ENCODE data around the gene AHI1. TPM values are rescaled to one million over a fixed set of nuclear protein-coding genes. Genes with fewer than 3 reads are reported as not detected.
"Not testable (repeated sequence)": the region's sequence is repeated elsewhere in the genome, so short reads cannot be mapped to it uniquely, and the experiment has no call there.

AHI1 gene
- total RNA-seq, 1 experiment from 2014 or later = 11.3 TPM

GRCh38 chr6:135493218-135493961 is 4.2 kb downstream of the AHI1 start:
- ChIA-PET CTCF (no interaction called here), POLR2A (no interaction called here)
- DNase-seq = no peak
- no peaks in the 10 kb centered on the region for H3K27me3 Mint-ChIP-seq (ENCODE audit: insufficient read depth, unreplicated experiment)
- intact Hi-C loops (cut with micrococcal nuclease; ENCODE audit: unreplicated experiment) = no loop called here
- Histone ChIP-seq H3K4me3 (ENCODE audit: low read depth, low read length) (no peak overlapping the region), H3K27me3 (replicated peaks; ENCODE audit: control insufficient read depth, insufficient read depth, low read length) (no peaks in the 10 kb centered on the region), H3K4me1 (0 out of 2 replicates have a peak, but pooled peaks cover 4% of the 10 kb centered on the region), H3K36me3 (ENCODE audit: control insufficient read depth, insufficient read depth, low read length) (no peaks in the 10 kb centered on the region), H3K9me3 (no peaks in the 10 kb centered on the region)
- H3K36me3 Mint-ChIP-seq (ENCODE audit: insufficient read depth, unreplicated experiment) = peaks cover 14% of the 10 kb centered on the region
- no peak overlapping the region for H3K4me3 Mint-ChIP-seq (ENCODE audit: unreplicated experiment)
- H3K27ac Mint-ChIP-seq (ENCODE audit: unreplicated experiment) = no peak overlapping the region
- TF ChIP-seq, protein P1, sequence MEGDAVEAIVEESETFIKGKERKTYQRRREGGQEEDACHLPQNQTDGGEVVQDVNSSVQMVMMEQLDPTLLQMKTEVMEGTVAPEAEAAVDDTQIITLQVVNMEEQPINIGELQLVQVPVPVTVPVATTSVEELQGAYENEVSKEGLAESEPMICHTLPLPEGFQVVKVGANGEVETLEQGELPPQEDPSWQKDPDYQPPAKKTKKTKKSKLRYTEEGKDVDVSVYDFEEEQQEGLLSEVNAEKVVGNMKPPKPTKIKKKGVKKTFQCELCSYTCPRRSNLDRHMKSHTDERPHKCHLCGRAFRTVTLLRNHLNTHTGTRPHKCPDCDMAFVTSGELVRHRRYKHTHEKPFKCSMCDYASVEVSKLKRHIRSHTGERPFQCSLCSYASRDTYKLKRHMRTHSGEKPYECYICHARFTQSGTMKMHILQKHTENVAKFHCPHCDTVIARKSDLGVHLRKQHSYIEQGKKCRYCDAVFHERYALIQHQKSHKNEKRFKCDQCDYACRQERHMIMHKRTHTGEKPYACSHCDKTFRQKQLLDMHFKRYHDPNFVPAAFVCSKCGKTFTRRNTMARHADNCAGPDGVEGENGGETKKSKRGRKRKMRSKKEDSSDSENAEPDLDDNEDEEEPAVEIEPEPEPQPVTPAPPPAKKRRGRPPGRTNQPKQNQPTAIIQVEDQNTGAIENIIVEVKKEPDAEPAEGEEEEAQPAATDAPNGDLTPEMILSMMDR (IDR thresholded peaks at IDR 0.05; ENCODE audit: insufficient read depth in 1 of 2, low read depth in 1 of 2, low read length in 1 of 2, severe bottlenecking in 1 of 2, unreplicated experiment in 1 of 2) = no peak
- no TSS peak for BruUV-seq (replicated peaks)
- H3K4me1 Mint-ChIP-seq (ENCODE audit: low read depth, unreplicated experiment) = no peaks in the 10 kb centered on the region
- H3K9me3 Mint-ChIP-seq (ENCODE audit: unreplicated experiment) = no peaks in the 10 kb centered on the region

DNA sequence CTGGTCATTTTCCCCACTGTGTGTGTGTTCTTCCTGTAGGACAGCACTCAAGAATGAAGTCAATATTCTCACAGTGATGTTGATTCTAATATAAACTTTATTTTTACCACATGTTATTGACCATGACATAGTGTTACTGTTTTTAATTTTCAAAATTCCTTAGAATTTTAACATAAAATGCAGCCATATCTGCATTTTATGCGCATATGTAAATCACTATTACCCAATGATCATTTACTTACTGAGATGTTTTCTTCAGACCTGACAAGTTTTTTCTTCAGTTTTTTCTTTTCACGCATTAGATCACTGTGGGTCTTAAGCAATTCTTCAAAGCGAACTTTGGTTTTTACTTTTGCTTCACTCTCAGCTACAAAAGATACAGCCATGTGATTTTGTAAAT is 7.2 kb downstream of the AHI1 start:
- no peak overlapping the region for H3K4me3 Mint-ChIP-seq (ENCODE audit: unreplicated experiment)

GRCh38 chr6:135488023-135488422 is 9.5 kb downstream of the AHI1 start:
- no peaks in the 10 kb centered on the region for H3K36me3 ChIP-seq (ENCODE audit: control insufficient read depth, insufficient read depth, low read length)
- H3K36me3 Mint-ChIP-seq (ENCODE audit: insufficient read depth, unreplicated experiment) = peaks cover 14% of the 10 kb centered on the region

More for the DNA sequence above, 7.2 kb downstream of the AHI1 start:
- no peaks in the 10 kb centered on the region for H3K4me1 ChIP-seq
- H3K36me3 Mint-ChIP-seq (ENCODE audit: insufficient read depth, unreplicated experiment) = peaks cover 14% of the 10 kb centered on the region
- H3K27ac Mint-ChIP-seq (ENCODE audit: unreplicated experiment) = no peak overlapping the region
- DNase-seq = no peak
- ChIA-PET POLR2A (no interaction called here), CTCF (no interaction called here)
- no peak overlapping the region for H3K4me3 ChIP-seq (ENCODE audit: low read depth, low read length)
- no peaks in the 10 kb centered on the region for H3K9me3 Mint-ChIP-seq (ENCODE audit: unreplicated experiment)
- H3K4me1 Mint-ChIP-seq (ENCODE audit: low read depth, unreplicated experiment) = no peaks in the 10 kb centered on the region
- TF ChIP-seq, protein P1 (IDR thresholded peaks at IDR 0.05; ENCODE audit: insufficient read depth in 1 of 2, low read depth in 1 of 2, low read length in 1 of 2, severe bottlenecking in 1 of 2, unreplicated experiment in 1 of 2) = no peak
- H3K36me3 ChIP-seq (ENCODE audit: control insufficient read depth, insufficient read depth, low read length) = no peaks in the 10 kb centered on the region
- no peaks in the 10 kb centered on the region for H3K27me3 ChIP-seq (replicated peaks; ENCODE audit: control insufficient read depth, insufficient read depth, low read length)
- no TSS peak for BruUV-seq (replicated peaks)
- H3K27me3 Mint-ChIP-seq (ENCODE audit: insufficient read depth, unreplicated experiment) = no peaks in the 10 kb centered on the region
- no peaks in the 10 kb centered on the region for H3K9me3 ChIP-seq
- intact Hi-C loops (cut with micrococcal nuclease; ENCODE audit: unreplicated experiment) = no loop called here

GRCh38 chr6:135483903-135484302 is 13.6 kb downstream of the AHI1 start:
- H3K4me1 Mint-ChIP-seq (ENCODE audit: low read depth, unreplicated experiment); H3K27ac Mint-ChIP-seq (ENCODE audit: unreplicated experiment); H3K36me3 ChIP-seq (ENCODE audit: control insufficient read depth, insufficient read depth, low read length); BruUV-seq (replicated peaks); POLR2A ChIA-PET; intact Hi-C loops (cut with micrococcal nuclease; ENCODE audit: unreplicated experiment); H3K4me1 ChIP-seq; H3K27me3 Mint-ChIP-seq (ENCODE audit: insufficient read depth, unreplicated experiment); DNase-seq; CTCF ChIA-PET; H3K4me3 ChIP-seq (ENCODE audit: low read depth, low read length); H3K27me3 ChIP-seq (replicated peaks; ENCODE audit: control insufficient read depth, insufficient read depth, low read length); H3K4me3 Mint-ChIP-seq (ENCODE audit: unreplicated experiment): not testable (repeated sequence)
- H3K9me3 Mint-ChIP-seq (ENCODE audit: unreplicated experiment) = peaks cover 25% of the 10 kb centered on the region
- H3K9me3 ChIP-seq = peaks cover 19% of the 10 kb centered on the region
- peaks cover 16% of the 10 kb centered on the region for H3K36me3 Mint-ChIP-seq (ENCODE audit: insufficient read depth, unreplicated experiment)

More at GRCh38 chr6:135488023-135488422, 9.5 kb downstream of the AHI1 start:
- H3K4me1 ChIP-seq = no peaks in the 10 kb centered on the region
- no peaks in the 10 kb centered on the region; the same call in 1 of the 2 replicates for H3K9me3 ChIP-seq
- H3K27me3 ChIP-seq (replicated peaks; ENCODE audit: control insufficient read depth, insufficient read depth, low read length) = no peaks in the 10 kb centered on the region
- Mint-ChIP-seq H3K27ac (ENCODE audit: unreplicated experiment) (no peak overlapping the region), H3K27me3 (ENCODE audit: insufficient read depth, unreplicated experiment) (no peaks in the 10 kb centered on the region), H3K4me1 (ENCODE audit: low read depth, unreplicated experiment) (no peaks in the 10 kb centered on the region), H3K9me3 (ENCODE audit: unreplicated experiment) (no peaks in the 10 kb centered on the region), H3K4me3 (ENCODE audit: unreplicated experiment) (no peak overlapping the region)
- ChIA-PET CTCF (no interaction called here), POLR2A (no interaction called here)
- BruUV-seq (replicated peaks) = no TSS peak
- TF ChIP-seq, protein P1 (IDR thresholded peaks at IDR 0.05; ENCODE audit: insufficient read depth in 1 of 2, low read depth in 1 of 2, low read length in 1 of 2, severe bottlenecking in 1 of 2, unreplicated experiment in 1 of 2) = no peak
- no peak overlapping the region for H3K4me3 ChIP-seq (ENCODE audit: low read depth, low read length)
- intact Hi-C loops (cut with micrococcal nuclease; ENCODE audit: unreplicated experiment) = no loop called here
- no peak for DNase-seq

Data from Caco-2 (cell line).